Esophagus muscularis mucosa (tissue), 4 donors: ENCODE results near the gene C1orf94. TPM values are rescaled to one million over a fixed set of nuclear protein-coding genes. Genes with fewer than 3 reads are reported as not detected.
A peak's percentile ranks its signal among the peaks of the same experiment; 100 is the strongest.

Experiments used
- DNase-seq: peaks from one replicate; pipeline ENCODE4 v3.0.0-alpha.2; 2017; ENCODE audit errors: extremely low spot score
- H3K27ac ChIP-seq, 4 donors: fragments of 200-600 bp; sonication (generic); replicated peaks in 1 of 4; 1 replicate in 3 of 4; 2 replicates in 1 of 4; pipeline ENCODE4 v1.5.1; 2016 to 2019; ENCODE audit warnings: mild to moderate bottlenecking in 1 of 4
- H3K27me3 ChIP-seq, 4 donors: fragments of 200-600 bp; sonication (generic); one replicate each; pipeline versions ENCODE4 v1.5.1 to v1.6.0; 2016 to 2019
- H3K36me3 ChIP-seq, 4 donors: fragments of 200-600 bp; sonication (generic); one replicate each; pipeline ENCODE4 v1.5.1; 2016 to 2019
- H3K4me1 ChIP-seq, 4 donors: fragments of 200-600 bp; sonication (generic); one replicate each; pipeline ENCODE4 v1.5.1; 2016 to 2019
- H3K4me3 ChIP-seq, 4 donors: fragments of 200-600 bp; sonication (generic); 1 replicate in 2 of 4; 2 replicates in 2 of 4; pipeline ENCODE4 v1.5.1; 2016 to 2019; ENCODE audit warnings: mild to moderate bottlenecking in 4 of 4, moderate library complexity in 1 of 4
- H3K9me3 ChIP-seq, 4 donors: fragments of 200-600 bp; sonication (generic); 1 replicate in 3 of 4; 2 replicates in 1 of 4; pipeline ENCODE4 v1.5.1; 2016 to 2019
- EP300 ChIP-seq: sonication (generic); formaldehyde crosslinking; IDR thresholded peaks from one replicate; pipeline ENCODE4 v1.6.1; 2017; ENCODE audit warnings: antibody characterized with exemption
- POLR2A ChIP-seq: fragments of 450-650 bp; IDR thresholded peaks from one replicate; pipeline ENCODE4 v1.6.1; 2017; ENCODE audit warnings: antibody characterized with exemption, moderate library complexity, mild to moderate bottlenecking, low read depth
- POLR2AphosphoS5 ChIP-seq, 2 donors: sonication (generic); formaldehyde crosslinking; IDR thresholded peaks; one replicate each; pipeline ENCODE4 v1.6.1; 2017; ENCODE audit warnings: antibody characterized with exemption in 2 of 2
- WGBS: methylation state at CpG from one replicate; pipeline ENCODE4 v1.1.5; 2018; 5-methylcytosine and 5-hydroxymethylcytosine counted together
- intact Hi-C: fragments of 100-400 bp; cut with DNase I; formaldehyde crosslinking; loops from one replicate; pipeline ENCODE4 v1.15.1; 2023
- total RNA-seq, 4 donors: library from RNA; depleted of rRNA; stranded (reverse); fragments of >200 nt; gene quantifications; one replicate each; pipeline versions ENCODE4 v1.1.0 to v1.2.1, GENCODE V29; 2016
- TF ChIP-seq, protein P1 (sequence below), 3 experiments: fragments of 200-600 bp in 2 of 3; fragments of 450-650 bp in 1 of 3; sonication (generic) in 2 of 3; IDR thresholded peaks; one replicate each; pipeline ENCODE4 v1.5.1; 2017 to 2019; ENCODE audit warnings: antibody characterized with exemption in 3 of 3, mild to moderate bottlenecking in 2 of 3, moderate library complexity in 1 of 3

C1orf94 gene
- total RNA-seq, 4 donors from 2014 or later, result 0.13 TPM; not detected in 3

GRCh38 chr1:34236089-34236488 is 59.4 kb downstream of the C1orf94 start:
- no peak for TF ChIP-seq POLR2A
- no peak for TF ChIP-seq EP300
- TF ChIP-seq, protein P1, sequence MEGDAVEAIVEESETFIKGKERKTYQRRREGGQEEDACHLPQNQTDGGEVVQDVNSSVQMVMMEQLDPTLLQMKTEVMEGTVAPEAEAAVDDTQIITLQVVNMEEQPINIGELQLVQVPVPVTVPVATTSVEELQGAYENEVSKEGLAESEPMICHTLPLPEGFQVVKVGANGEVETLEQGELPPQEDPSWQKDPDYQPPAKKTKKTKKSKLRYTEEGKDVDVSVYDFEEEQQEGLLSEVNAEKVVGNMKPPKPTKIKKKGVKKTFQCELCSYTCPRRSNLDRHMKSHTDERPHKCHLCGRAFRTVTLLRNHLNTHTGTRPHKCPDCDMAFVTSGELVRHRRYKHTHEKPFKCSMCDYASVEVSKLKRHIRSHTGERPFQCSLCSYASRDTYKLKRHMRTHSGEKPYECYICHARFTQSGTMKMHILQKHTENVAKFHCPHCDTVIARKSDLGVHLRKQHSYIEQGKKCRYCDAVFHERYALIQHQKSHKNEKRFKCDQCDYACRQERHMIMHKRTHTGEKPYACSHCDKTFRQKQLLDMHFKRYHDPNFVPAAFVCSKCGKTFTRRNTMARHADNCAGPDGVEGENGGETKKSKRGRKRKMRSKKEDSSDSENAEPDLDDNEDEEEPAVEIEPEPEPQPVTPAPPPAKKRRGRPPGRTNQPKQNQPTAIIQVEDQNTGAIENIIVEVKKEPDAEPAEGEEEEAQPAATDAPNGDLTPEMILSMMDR (IDR thresholded peaks at IDR 0.05), result no peak
- DNase-seq, result peak; percentile 66
- no peaks in the 10 kb centered on the region for H3K36me3 ChIP-seq
- no peak overlapping the region for H3K4me3 ChIP-seq
- H3K9me3 ChIP-seq, result no peaks in the 10 kb centered on the region
- no peak overlapping the region for H3K27ac ChIP-seq
- intact Hi-C loops, result no loop called here
- WGBS, result 76% methylated on average over 6 of the region's 6 CpGs
- peaks cover 0 to 31% (median 0%) of the 10 kb centered on the region in 4 donors for H3K27me3 ChIP-seq
- no peaks in the 10 kb centered on the region for H3K4me1 ChIP-seq

DNA sequence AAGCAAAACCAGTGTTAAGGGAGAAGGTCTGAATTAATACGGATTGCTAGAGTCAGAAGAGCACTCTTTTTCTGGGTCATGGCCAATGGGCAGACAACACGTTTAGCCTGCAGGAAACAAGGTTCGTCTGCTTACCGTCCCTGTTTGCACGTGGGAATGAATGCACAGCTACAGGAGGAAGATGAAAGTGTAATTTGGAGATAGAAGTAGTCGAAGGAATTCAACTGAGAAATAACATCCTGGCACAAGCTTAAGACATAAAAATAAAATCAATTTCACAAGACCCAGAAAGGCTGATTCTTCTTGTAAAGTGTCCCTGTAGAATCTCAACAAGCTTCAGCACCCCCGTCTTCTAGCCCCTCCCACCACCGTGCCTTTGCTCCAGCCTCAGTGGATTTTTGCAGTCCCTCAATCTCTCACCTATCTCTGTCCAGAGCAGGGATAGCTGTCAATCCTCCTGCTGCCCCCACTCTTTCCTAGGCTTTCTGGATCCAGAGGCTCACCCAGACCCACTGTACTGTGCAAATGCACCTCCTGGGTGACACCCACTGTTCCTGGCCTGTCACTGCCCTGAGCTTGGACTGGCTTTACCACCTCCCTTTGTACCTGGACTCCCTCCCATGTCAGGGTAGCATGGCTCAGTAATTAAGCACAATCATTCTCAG is 60.6 kb downstream of the C1orf94 start:
- peaks cover 0 to 4% (median 0%) of the 10 kb centered on the region in 4 donors for H3K9me3 ChIP-seq
- H3K27ac ChIP-seq, result no peak overlapping the region
- intact Hi-C loops, result no loop called here
- WGBS, result 48% methylated on average over 8 of the region's 8 CpGs
- DNase-seq, result peak; percentile 78
- H3K4me1 ChIP-seq, result no peaks in the 10 kb centered on the region
- TF ChIP-seq POLR2A, result no peak
- TF ChIP-seq, protein P1 (IDR thresholded peaks at IDR 0.05), result no peak
- no peak for TF ChIP-seq POLR2AphosphoS5 (IDR thresholded peaks at IDR 0.05)
- TF ChIP-seq EP300, result no peak
- no peaks in the 10 kb centered on the region for H3K36me3 ChIP-seq
- peaks cover 0 to 31% (median 0%) of the 10 kb centered on the region in 4 donors for H3K27me3 ChIP-seq
- H3K4me3 ChIP-seq, result no peak overlapping the region

- Histone ChIP-seq H3K27ac (no peak overlapping the region), H3K4me1 (no peaks in the 10 kb centered on the region), H3K9me3 (peaks cover 0 to 4% (median 0%) of the 10 kb centered on the region in 4 donors), H3K27me3 (peaks cover 0 to 24% (median 0%) of the 10 kb centered on the region in 4 donors), H3K36me3 (no peaks in the 10 kb centered on the region), H3K4me3 (no peak overlapping the region)
- 67% methylated on average over 4 of the region's 4 CpGs for WGBS
- intact Hi-C loops, result no loop called here
- no peak for TF ChIP-seq POLR2AphosphoS5 (IDR thresholded peaks at IDR 0.05)
- TF ChIP-seq, protein P1 (IDR thresholded peaks at IDR 0.05), result no peak
- no peak for TF ChIP-seq POLR2A
- TF ChIP-seq EP300, result no peak
- DNase-seq, result peak; percentile 55
Observed at GRCh38 chr1:34245967-34246366, 69.3 kb downstream of the C1orf94 start.

GRCh38 chr1:34250342-34250741 is 73.6 kb downstream of the C1orf94 start:
- H3K36me3 ChIP-seq, result no peaks in the 10 kb centered on the region
- peak; percentile 37 for DNase-seq
- intact Hi-C loops, result no loop called here
- H3K27me3 ChIP-seq, result peaks cover 0 to 24% (median 0%) of the 10 kb centered on the region in 4 donors
- TF ChIP-seq, protein P1 (IDR thresholded peaks at IDR 0.05), result no peak
- TF ChIP-seq POLR2AphosphoS5 (IDR thresholded peaks at IDR 0.05) (no peak), POLR2A (no peak), EP300 (no peak)
- no peaks in the 10 kb centered on the region for H3K4me1 ChIP-seq
- no peaks in the 10 kb centered on the region for H3K9me3 ChIP-seq
- WGBS, result 65% methylated on average over 3 of the region's 3 CpGs
- H3K4me3 ChIP-seq, result no peak overlapping the region
- H3K27ac ChIP-seq, result no peak overlapping the region
